ENCODE data around the gene GAPT.

Gene GAPT

GRCh38 chr5:58466939-58467338, 24.3 kb upstream of the GAPT start:
- Histone ChIP-seq H3K9me3 (ENCODE audit: control insufficient read depth, low read length) (no peaks in the 10 kb centered on the region), H3K9ac (no peak overlapping the region), H3K79me2 (no peaks in the 10 kb centered on the region), H3K4me2 (ENCODE audit: low read length) (no peak overlapping the region), H2AFZ (no peak overlapping the region), H3K27me3 (ENCODE audit: control insufficient read depth, insufficient read depth, low read length) (no peaks in the 10 kb centered on the region), H3K27ac (no peak overlapping the region), H3K36me3 (ENCODE audit: control insufficient read depth, insufficient read depth, low read length) (no peaks in the 10 kb centered on the region), H3K4me1 (no peaks in the 10 kb centered on the region), H3K4me3 (ENCODE audit: low read depth, low read length) (no peak overlapping the region)
- TF ChIP-seq, protein P1, sequence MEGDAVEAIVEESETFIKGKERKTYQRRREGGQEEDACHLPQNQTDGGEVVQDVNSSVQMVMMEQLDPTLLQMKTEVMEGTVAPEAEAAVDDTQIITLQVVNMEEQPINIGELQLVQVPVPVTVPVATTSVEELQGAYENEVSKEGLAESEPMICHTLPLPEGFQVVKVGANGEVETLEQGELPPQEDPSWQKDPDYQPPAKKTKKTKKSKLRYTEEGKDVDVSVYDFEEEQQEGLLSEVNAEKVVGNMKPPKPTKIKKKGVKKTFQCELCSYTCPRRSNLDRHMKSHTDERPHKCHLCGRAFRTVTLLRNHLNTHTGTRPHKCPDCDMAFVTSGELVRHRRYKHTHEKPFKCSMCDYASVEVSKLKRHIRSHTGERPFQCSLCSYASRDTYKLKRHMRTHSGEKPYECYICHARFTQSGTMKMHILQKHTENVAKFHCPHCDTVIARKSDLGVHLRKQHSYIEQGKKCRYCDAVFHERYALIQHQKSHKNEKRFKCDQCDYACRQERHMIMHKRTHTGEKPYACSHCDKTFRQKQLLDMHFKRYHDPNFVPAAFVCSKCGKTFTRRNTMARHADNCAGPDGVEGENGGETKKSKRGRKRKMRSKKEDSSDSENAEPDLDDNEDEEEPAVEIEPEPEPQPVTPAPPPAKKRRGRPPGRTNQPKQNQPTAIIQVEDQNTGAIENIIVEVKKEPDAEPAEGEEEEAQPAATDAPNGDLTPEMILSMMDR (IDR thresholded peaks at IDR 0.05): no peak

DNA sequence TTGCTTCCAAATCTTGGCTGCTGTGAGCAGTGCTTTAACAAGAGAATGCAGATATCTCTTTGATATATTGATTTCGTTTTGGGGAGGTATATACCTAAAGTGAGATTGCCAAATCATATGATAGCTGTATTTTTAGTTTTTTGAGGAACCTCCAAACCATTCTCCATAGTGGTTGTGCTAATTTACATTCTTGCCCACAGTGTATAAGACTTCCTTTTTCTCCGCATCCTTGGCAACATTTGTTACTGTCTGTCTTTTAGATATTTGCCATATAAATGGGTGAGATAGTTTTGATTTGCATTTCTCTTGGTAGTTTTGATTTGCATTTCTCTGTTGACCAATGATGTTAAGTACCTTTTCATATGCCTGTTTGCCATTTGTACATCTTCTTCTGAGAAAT, 21.3 kb upstream of the GAPT start:
- no peaks in the 10 kb centered on the region for H3K9me3 ChIP-seq (ENCODE audit: control insufficient read depth, low read length)
- no peak overlapping the region for H3K9ac ChIP-seq
- no peaks in the 10 kb centered on the region for H3K27me3 ChIP-seq (ENCODE audit: control insufficient read depth, insufficient read depth, low read length)
- TF ChIP-seq, protein P1 (IDR thresholded peaks at IDR 0.05): no peak
- H3K4me3 ChIP-seq (ENCODE audit: low read depth, low read length): no peak overlapping the region
- H3K36me3 ChIP-seq (ENCODE audit: control insufficient read depth, insufficient read depth, low read length): no peaks in the 10 kb centered on the region
- no peaks in the 10 kb centered on the region for H3K4me1 ChIP-seq
- no peaks in the 10 kb centered on the region for H3K79me2 ChIP-seq
- H3K4me2 ChIP-seq (ENCODE audit: low read length): no peak overlapping the region
- H2AFZ ChIP-seq: no peak overlapping the region
- no peak overlapping the region for H3K27ac ChIP-seq

DNA sequence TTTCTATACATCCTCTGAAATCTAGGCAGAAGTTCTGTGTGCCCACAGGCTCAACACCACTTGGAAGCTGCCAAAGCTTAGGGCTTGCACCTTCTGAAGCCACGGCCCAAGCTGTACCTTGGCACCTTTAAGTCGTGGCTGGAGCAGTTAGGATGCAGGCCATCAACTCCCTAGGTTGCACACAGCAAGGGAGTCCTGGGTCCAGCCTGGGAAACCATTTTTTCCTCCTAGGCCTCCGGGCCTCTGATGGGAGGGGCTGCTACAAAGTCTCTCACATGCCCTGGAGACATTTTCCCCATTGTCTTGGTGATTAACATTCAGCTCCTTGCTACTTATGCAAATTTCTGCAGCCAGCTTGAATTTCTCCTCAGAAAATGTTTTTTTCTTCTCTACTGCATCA, 15.8 kb upstream of the GAPT start:
- H3K4me3 ChIP-seq (ENCODE audit: low read depth, low read length): no peak overlapping the region
- H3K4me1 ChIP-seq: no peaks in the 10 kb centered on the region
- no peaks in the 10 kb centered on the region for H3K9me3 ChIP-seq (ENCODE audit: control insufficient read depth, low read length)
- TF ChIP-seq, protein P1 (IDR thresholded peaks at IDR 0.05): no peak
- H3K27ac ChIP-seq: no peak overlapping the region
- H3K9ac ChIP-seq: no peak overlapping the region
- H3K79me2 ChIP-seq: no peaks in the 10 kb centered on the region
- H2AFZ ChIP-seq: no peak overlapping the region
- H3K27me3 ChIP-seq (ENCODE audit: control insufficient read depth, insufficient read depth, low read length): no peaks in the 10 kb centered on the region
- no peaks in the 10 kb centered on the region for H3K36me3 ChIP-seq (ENCODE audit: control insufficient read depth, insufficient read depth, low read length)
- H3K4me2 ChIP-seq (ENCODE audit: low read length): no peak overlapping the region

- H3K4me2 ChIP-seq (ENCODE audit: low read length): no peak overlapping the region
- no peak overlapping the region for H3K4me3 ChIP-seq (ENCODE audit: low read depth, low read length)
- H3K9ac ChIP-seq: no peak overlapping the region
- no peaks in the 10 kb centered on the region for H3K79me2 ChIP-seq
- H3K4me1 ChIP-seq: no peaks in the 10 kb centered on the region
- H3K9me3 ChIP-seq (ENCODE audit: control insufficient read depth, low read length): no peaks in the 10 kb centered on the region
- TF ChIP-seq, protein P1 (IDR thresholded peaks at IDR 0.05): no peak
- no peak overlapping the region for H2AFZ ChIP-seq
- H3K36me3 ChIP-seq (ENCODE audit: control insufficient read depth, insufficient read depth, low read length): no peaks in the 10 kb centered on the region
- no peaks in the 10 kb centered on the region for H3K27me3 ChIP-seq (ENCODE audit: control insufficient read depth, insufficient read depth, low read length)
- no peak overlapping the region for H3K27ac ChIP-seq
Observed at GRCh38 chr5:58477760-58478376, 13.4 kb upstream of the GAPT start.

GRCh38 chr5:58481066-58481676, 10.1 kb upstream of the GAPT start:
- Histone ChIP-seq H3K4me1 (no peaks in the 10 kb centered on the region), H3K27ac (no peak overlapping the region), H3K9ac (no peak overlapping the region), H3K79me2 (no peaks in the 10 kb centered on the region), H2AFZ (no peak overlapping the region), H3K36me3 (ENCODE audit: control insufficient read depth, insufficient read depth, low read length) (no peaks in the 10 kb centered on the region), H3K27me3 (ENCODE audit: control insufficient read depth, insufficient read depth, low read length) (no peaks in the 10 kb centered on the region), H3K9me3 (ENCODE audit: control insufficient read depth, low read length) (no peaks in the 10 kb centered on the region), H3K4me3 (ENCODE audit: low read depth, low read length) (no peak overlapping the region), H3K4me2 (ENCODE audit: low read length) (no peak overlapping the region)
- TF ChIP-seq, protein P1 (IDR thresholded peaks at IDR 0.05): no peak

All from parathyroid adenoma (tissue), 2 donors.